ENCODE measurements around the gene SHB.

SHB gene

GRCh38 chr9:37997636-37998374 lies 71.2 kb downstream of the SHB start:
- Histone ChIP-seq H3K4me2 (ENCODE audit: low read length) (no peak overlapping the region), H3K9me3 (ENCODE audit: control insufficient read depth, low read length) (no peaks in the 10 kb centered on the region), H3K27ac (no peak overlapping the region), H3K27me3 (ENCODE audit: control insufficient read depth, insufficient read depth, low read length) (no peaks in the 10 kb centered on the region), H3K9ac (no peak overlapping the region), H3K36me3 (ENCODE audit: control insufficient read depth, insufficient read depth, low read length) (no peaks in the 10 kb centered on the region), H3K79me2 (peaks cover 1% of the 10 kb centered on the region), H3K4me1 (peaks cover 2% of the 10 kb centered on the region), H2AFZ (no peak overlapping the region), H3K4me3 (ENCODE audit: low read depth, low read length) (no peak overlapping the region)
- TF ChIP-seq CTCF (IDR thresholded peaks at IDR 0.05) = no peak

GRCh38 chr9:37996819-37997217 lies 72.2 kb downstream of the SHB start:
- H3K4me3 ChIP-seq (ENCODE audit: low read depth, low read length) = no peak overlapping the region
- no peaks in the 10 kb centered on the region for H3K27me3 ChIP-seq (ENCODE audit: control insufficient read depth, insufficient read depth, low read length)
- no peak overlapping the region for H2AFZ ChIP-seq
- H3K9ac ChIP-seq = no peak overlapping the region
- peaks cover 2% of the 10 kb centered on the region for H3K4me1 ChIP-seq
- no peaks in the 10 kb centered on the region for H3K9me3 ChIP-seq (ENCODE audit: control insufficient read depth, low read length)
- no peaks in the 10 kb centered on the region for H3K36me3 ChIP-seq (ENCODE audit: control insufficient read depth, insufficient read depth, low read length)
- no peak for TF ChIP-seq CTCF (IDR thresholded peaks at IDR 0.05)
- H3K79me2 ChIP-seq = peaks cover 4% of the 10 kb centered on the region
- no peak overlapping the region for H3K4me2 ChIP-seq (ENCODE audit: low read length)
- no peak overlapping the region for H3K27ac ChIP-seq

GRCh38 chr9:37995961-37996818 lies 72.8 kb downstream of the SHB start:
- Histone ChIP-seq H3K4me1 (peaks cover 2% of the 10 kb centered on the region), H3K9ac (no peak overlapping the region), H3K9me3 (ENCODE audit: control insufficient read depth, low read length) (no peaks in the 10 kb centered on the region), H3K4me3 (ENCODE audit: low read depth, low read length) (no peak overlapping the region), H3K27me3 (ENCODE audit: control insufficient read depth, insufficient read depth, low read length) (no peaks in the 10 kb centered on the region), H3K36me3 (ENCODE audit: control insufficient read depth, insufficient read depth, low read length) (no peaks in the 10 kb centered on the region), H2AFZ (no peak overlapping the region), H3K4me2 (ENCODE audit: low read length) (no peak overlapping the region), H3K27ac (no peak overlapping the region), H3K79me2 (peaks cover 7% of the 10 kb centered on the region)
- no peak for TF ChIP-seq CTCF (IDR thresholded peaks at IDR 0.05)

- H3K9ac ChIP-seq = no peak overlapping the region
- no peak overlapping the region for H3K27ac ChIP-seq
- H3K27me3 ChIP-seq (ENCODE audit: control insufficient read depth, insufficient read depth, low read length) = no peaks in the 10 kb centered on the region
- H3K4me2 ChIP-seq (ENCODE audit: low read length) = no peak overlapping the region
- no peaks in the 10 kb centered on the region for H3K36me3 ChIP-seq (ENCODE audit: control insufficient read depth, insufficient read depth, low read length)
- no peak overlapping the region for H2AFZ ChIP-seq
- TF ChIP-seq CTCF (IDR thresholded peaks at IDR 0.05) = no peak
- peaks cover 2% of the 10 kb centered on the region for H3K4me1 ChIP-seq
- no peak overlapping the region for H3K4me3 ChIP-seq (ENCODE audit: low read depth, low read length)
- no peaks in the 10 kb centered on the region for H3K9me3 ChIP-seq (ENCODE audit: control insufficient read depth, low read length)
- peaks cover 7% of the 10 kb centered on the region for H3K79me2 ChIP-seq
Measured at GRCh38 chr9:37995348-37995737, 73.7 kb downstream of the SHB start.

All from parathyroid adenoma (tissue), 2 donors.